NCI-H524 (cell line): Measurements from ENCODE around the gene ZNF180.
A peak's percentile ranks its signal among the peaks of the same experiment; 100 is the strongest.
"Not testable (repeated sequence)": the region's sequence is repeated elsewhere in the genome, so short reads cannot be mapped to it uniquely, and the experiment has no call there.

Experiments used
- DNase-seq, 2 experiments: peaks; one replicate each; lab custom pipeline; 2025; lab: John Stamatoyannopoulos, UW

Gene ZNF180

GRCh38 chr19:44498988-44499387 is 1.3 kb downstream of the ZNF180 start:
- no peak for DNase-seq

DNA sequence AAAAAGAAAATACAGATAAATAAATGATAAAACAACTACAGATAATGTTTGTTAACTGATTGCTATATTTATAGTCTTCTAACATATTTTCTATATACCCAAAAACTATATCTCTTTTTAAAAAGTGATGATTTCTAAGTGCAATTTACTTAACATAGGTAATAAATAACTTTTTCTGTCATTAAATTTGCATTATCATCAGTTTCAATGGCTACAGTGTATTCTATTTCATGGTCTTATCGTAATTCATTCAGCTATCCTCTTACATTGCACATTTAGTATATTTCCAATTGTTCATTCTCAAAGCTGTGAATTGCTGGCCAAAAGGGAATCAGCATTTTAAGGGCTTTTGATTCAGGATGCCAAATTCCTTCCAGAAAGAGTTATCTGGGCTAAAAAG is 3.6 kb downstream of the ZNF180 start:
- DNase-seq, result no peak

GRCh38 chr19:44476559-44477408 is 23.5 kb downstream of the ZNF180 start:
- DNase-seq, result peak in 1 of 2 experiments; percentile 2

DNA sequence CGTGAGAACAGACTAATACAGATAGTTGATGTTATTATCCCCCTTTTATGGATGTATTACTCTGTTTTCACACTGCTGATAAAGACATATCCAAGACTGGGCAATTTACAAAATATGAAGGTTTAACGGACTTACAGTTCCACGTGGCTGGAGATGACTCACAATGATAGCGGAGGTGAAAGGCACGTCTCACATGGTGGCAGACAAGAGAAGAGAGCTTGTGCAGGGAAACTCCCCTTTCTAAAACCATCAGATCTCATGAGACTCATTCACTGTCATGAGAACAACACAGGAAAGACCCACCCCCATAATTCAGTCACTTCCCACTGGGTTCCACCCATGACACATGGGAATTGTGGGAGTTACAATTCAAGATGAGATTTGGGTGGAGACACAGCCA is 31.6 kb downstream of the ZNF180 start:
- DNase-seq, result not testable (repeated sequence)

GRCh38 chr19:44462600-44463286 is 37.6 kb downstream of the ZNF180 start:
- DNase-seq, result not testable (repeated sequence)

DNA sequence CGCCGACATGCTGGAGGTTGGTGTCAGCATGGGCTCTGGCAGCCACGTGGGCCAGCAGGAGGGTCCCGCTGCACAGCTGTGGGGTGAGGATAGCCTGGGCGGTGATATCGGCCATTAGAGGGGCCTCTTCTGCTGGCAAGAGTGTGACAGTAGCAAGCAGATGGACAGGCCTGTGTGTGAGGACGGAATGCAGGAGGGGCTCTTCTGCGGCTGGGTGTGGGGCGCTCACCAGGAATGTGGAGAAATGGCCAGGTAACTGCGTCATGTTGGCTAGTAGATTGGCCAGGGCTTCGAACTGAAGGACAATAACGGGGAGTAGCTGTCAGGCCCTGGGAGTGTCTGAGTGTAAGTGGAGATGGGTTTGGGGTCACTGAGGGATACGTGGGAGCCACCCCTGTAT is 44.3 kb downstream of the ZNF180 start:
- DNase-seq, result not testable (repeated sequence)

- DNase-seq, result no peak
These were observed 45.2 kb downstream of the ZNF180 start for GRCh38 chr19:44455100-44455499.

GRCh38 chr19:44452367-44452766 is 48.0 kb downstream of the ZNF180 start:
- DNase-seq, result no peak

- no peak for DNase-seq
These were observed 48.6 kb downstream of the ZNF180 start for GRCh38 chr19:44451687-44452086.

GRCh38 chr19:44447916-44448674 is 52.2 kb downstream of the ZNF180 start, which contains the start of gene ZNF229:
Gene ZNF229, minus strand, starts transcription at chr19:44448472. Its CDS starts 5,625 bp downstream, at chr19:44442847.
- DNase-seq, result peak; percentile 89 to 92

DNA sequence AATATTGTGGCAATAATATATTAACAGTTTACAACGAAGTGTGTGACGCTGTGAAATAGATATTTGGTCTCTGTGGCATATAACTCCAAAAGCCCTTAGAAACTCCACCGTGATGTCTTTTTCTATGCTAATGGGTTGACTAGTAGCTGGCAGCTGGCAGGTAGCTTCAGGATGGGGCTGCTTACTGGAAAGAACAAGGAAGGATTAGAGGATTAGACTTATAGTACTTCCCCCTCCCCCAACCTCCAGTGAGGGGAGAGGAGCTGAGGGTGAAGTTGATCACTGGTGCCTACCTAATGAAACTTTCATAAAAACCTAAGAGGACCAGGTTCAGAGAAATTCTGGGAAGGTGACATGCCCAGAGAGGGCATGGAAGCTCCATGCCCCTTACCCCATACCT is 61.9 kb downstream of the ZNF180 start:
- peak in 1 of 2 experiments; percentile 12 for DNase-seq

DNA sequence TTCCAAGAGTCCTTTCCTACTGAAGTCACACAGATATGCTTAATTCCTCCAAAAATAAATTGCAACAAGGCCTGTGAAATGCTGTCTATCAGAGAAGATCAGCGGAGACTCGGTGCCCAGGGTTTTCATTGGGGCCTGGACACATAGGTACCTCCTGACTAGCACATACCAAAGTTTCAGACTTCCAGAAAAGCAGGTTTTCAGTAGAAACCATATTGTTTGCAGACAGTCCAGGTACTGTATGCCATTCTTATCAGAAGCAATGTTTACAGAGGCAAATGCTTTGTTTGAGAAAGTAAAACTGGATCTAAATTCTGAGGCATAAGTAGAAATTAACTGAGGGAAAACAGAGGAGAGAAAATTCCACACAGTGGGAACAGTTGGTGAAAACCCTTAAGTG is 64.9 kb downstream of the ZNF180 start:
- DNase-seq, result no peak

GRCh38 chr19:44430956-44431355 is 69.4 kb downstream of the ZNF180 start:
- no peak for DNase-seq
